Fibroblast of lung (primary cell): ENCODE data around the gene ZNF672. TPM values are rescaled to one million over a fixed set of nuclear protein-coding genes. Genes with fewer than 3 reads are reported as not detected.

Experiments
- DNase-seq, 2 donors: peaks; one replicate each; pipeline versions ENCODE4 v3.0.0 to v3.0.0-alpha.2; 2010; ENCODE audit warnings: low read depth in 2 of 2
- H2AFZ ChIP-seq: 2 replicates; pipeline ENCODE4 v1.5.1; 2012; ENCODE audit warnings: low read length, control low read depth, inconsistent platforms
- H3K27ac ChIP-seq: 2 replicates; pipeline ENCODE4 v1.5.1; 2011; ENCODE audit warnings: low read length, control low read depth; ENCODE audit not compliant: insufficient read depth
- H3K27me3 ChIP-seq: 2 replicates; pipeline ENCODE4 v1.5.1; 2011; ENCODE audit warnings: mild to moderate bottlenecking, low read length; ENCODE audit not compliant: control insufficient read depth, insufficient read depth
- H3K36me3 ChIP-seq: 2 replicates; pipeline ENCODE4 v1.5.1; 2011; ENCODE audit warnings: low read length; ENCODE audit not compliant: control insufficient read depth, insufficient read depth
- H3K4me1 ChIP-seq: 2 replicates; pipeline ENCODE4 v1.5.1; 2011; ENCODE audit warnings: low read length; ENCODE audit not compliant: control insufficient read depth, insufficient read depth; ENCODE audit errors: extremely low read depth
- H3K4me2 ChIP-seq: 2 replicates; pipeline ENCODE4 v1.5.1; 2011; ENCODE audit warnings: low read length, control low read depth; ENCODE audit not compliant: insufficient read depth; ENCODE audit errors: extremely low read depth
- H3K4me3 ChIP-seq, 4 experiments: fragments of 200-600 bp in 1 of 4; sonication (generic) in 1 of 4; replicated peaks in 1 of 4; 2 replicates each; pipeline ENCODE4 v1.5.1; 2011 to 2016; ENCODE audit warnings: low read length in 4 of 4, low read depth in 3 of 4, mild to moderate bottlenecking in 3 of 4, control low read depth in 2 of 4, inconsistent platforms in 1 of 4, mixed read lengths in 1 of 4; ENCODE audit not compliant: insufficient read depth in 1 of 4; ENCODE audit errors: control extremely low read depth in 1 of 4
- H3K79me2 ChIP-seq: 2 replicates; pipeline ENCODE4 v1.5.1; 2012; ENCODE audit warnings: mild to moderate bottlenecking, low read length, inconsistent platforms; ENCODE audit not compliant: control insufficient read depth, insufficient read depth
- H3K9ac ChIP-seq: 2 replicates; pipeline ENCODE4 v1.5.1; 2011; ENCODE audit warnings: mild to moderate bottlenecking, low read length, control low read depth; ENCODE audit not compliant: insufficient read depth
- H3K9me3 ChIP-seq: 2 replicates; pipeline ENCODE4 v1.5.1; 2012; ENCODE audit warnings: low read depth, low read length; ENCODE audit not compliant: control insufficient read depth, insufficient read depth
- H4K20me1 ChIP-seq: 2 replicates; pipeline ENCODE4 v1.5.1; 2011; ENCODE audit warnings: low read length; ENCODE audit not compliant: control insufficient read depth, insufficient read depth; ENCODE audit errors: extremely low read depth
- CTCF ChIP-seq, 2 donors: IDR thresholded peaks in 1 of 2; conservative IDR thresholded peaks in 1 of 2; 1 replicate in 1 of 2; 2 replicates in 1 of 2; pipeline ENCODE4 v1.5.1; 2011 to 2012; ENCODE audit warnings: low read length in 2 of 2, control low read depth in 1 of 2, inconsistent platforms in 1 of 2, low read depth in 1 of 2, mild to moderate bottlenecking in 1 of 2
- EZH2 ChIP-seq: IDR thresholded peaks from 2 replicates; pipeline ENCODE4 v1.5.1; 2012; ENCODE audit warnings: low read length, control low read depth, mild to moderate bottlenecking; ENCODE audit errors: missing control alignments
- polyA plus RNA-seq, 2 donors: library from polyadenylated mRNA; depleted of rRNA in 1 of 2; stranded (reverse) in 1 of 2; unstranded in 1 of 2; fragments of >200 nt; gene quantifications; 2 replicates each; pipeline ENCODE4 v1.2.1, GENCODE V29; 2011 to 2012; ENCODE audit warnings: missing spikeins in 1 of 2
- total RNA-seq: library from RNA; depleted of rRNA; stranded (reverse); fragments of >200 nt; gene quantifications from 2 replicates; pipeline ENCODE4 v1.2.1, GENCODE V29; 2014

Gene ZNF672
- total and polyA plus RNA-seq, 2 donors (not counting 1 experiment from before 2014, with no cell fraction given), result 10.3 to 15.5 TPM

DNA sequence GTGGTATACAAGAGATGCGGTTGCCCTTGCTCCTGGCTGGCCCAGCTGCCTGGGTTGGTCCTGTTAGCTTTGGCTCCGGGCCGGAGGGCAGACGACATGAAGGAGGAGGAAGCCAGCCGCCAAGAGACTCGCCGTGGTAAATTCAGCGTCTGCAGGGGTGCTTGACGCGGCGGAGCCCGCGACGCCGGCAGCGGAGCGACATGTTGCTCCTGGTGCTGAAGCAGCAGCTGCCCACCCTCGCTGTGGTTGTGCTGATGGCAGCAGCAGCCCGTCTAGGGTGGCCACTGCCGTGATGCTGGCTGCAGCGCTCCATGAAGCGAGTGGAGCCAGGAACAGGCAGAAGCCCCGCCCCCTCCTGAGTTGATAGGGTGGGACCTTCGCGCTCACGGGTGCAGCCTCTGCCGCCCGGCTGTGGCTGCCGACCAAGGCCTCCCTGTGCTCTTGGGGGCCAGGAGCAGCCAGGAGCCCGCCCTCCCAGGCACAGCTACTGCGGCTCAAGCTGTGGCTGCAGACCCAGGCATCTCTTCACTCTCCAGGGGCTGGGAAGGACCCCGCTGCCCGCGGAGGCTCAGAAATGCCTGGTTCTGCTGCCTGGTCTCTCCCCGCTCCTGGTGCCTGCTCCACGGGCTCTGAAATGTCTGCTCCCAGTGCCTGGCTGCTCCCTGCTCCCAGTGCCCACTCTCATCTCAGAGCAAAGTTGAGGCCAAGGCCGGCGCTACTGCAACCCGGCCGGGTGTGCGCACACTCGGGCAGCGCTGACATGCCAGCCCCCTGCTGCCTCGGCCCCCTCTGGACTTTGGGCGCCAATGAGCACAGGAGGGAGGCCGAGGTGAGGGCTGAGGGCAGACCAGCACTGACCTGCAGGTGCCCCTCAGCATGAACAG lies 25.2 kb downstream of the ZNF672 start:
- DNase-seq, result peak; percentile 58 to 73
- peak overlapping the region; percentile 73 for H3K4me2 ChIP-seq
- H4K20me1 ChIP-seq, result no peaks in the 10 kb centered on the region
- no peak for TF ChIP-seq EZH2
- TF ChIP-seq CTCF (conservative IDR thresholded peaks at IDR 0.05 in 1 of 2, IDR thresholded peaks at IDR 0.05 in 1 of 2; ENCODE audit: low read depth in 1 of 2, low read length in 2 of 2), result no peak
- peak overlapping the region; percentile 15 to 66 (median 48) for H3K4me3 ChIP-seq
- H2AFZ ChIP-seq, result peak overlapping the region; percentile 58
- no peak overlapping the region for H3K9ac ChIP-seq
- H3K36me3 ChIP-seq, result no peaks in the 10 kb centered on the region
- H3K9me3 ChIP-seq, result no peaks in the 10 kb centered on the region
- no peaks in the 10 kb centered on the region for H3K27me3 ChIP-seq
- no peak overlapping the region for H3K27ac ChIP-seq
- peaks cover 3% of the 10 kb centered on the region for H3K79me2 ChIP-seq
- peaks cover 3% of the 10 kb centered on the region for H3K4me1 ChIP-seq

DNA sequence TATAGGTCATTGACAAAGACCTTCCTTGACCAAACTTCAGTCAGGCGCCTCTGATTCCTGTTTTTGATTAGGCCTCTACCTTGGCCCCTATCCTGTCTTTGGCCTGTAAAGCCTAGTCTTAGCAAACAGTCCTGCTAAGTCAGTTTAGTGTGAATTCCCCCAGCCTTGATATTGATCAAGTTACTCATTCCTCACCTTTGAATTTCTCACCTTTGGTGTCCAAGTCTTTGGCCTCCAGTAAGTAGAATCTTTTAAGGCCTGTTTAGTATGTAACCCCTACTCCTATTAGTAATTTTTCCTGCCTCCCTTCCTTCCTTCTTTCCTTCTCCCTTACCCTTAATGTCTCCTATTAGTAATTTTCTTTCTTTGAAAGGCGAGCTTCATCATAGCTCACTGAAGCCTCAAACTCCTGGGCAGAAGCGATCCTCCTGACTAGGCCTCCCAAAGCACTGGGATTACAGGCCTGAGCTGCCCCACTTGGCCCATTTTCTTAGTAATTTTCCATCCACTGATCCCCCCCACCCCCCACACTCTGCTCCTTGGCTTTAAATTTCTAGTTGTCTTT lies 33.9 kb downstream of the ZNF672 start:
- H3K27me3 ChIP-seq, result no peaks in the 10 kb centered on the region
- H3K4me3 ChIP-seq, result peak overlapping the region in 2 of 4 experiments; percentile 48 to 86

More for the DNA sequence above, 33.9 kb downstream of the ZNF672 start:
- DNase-seq, result no peak
- no peaks in the 10 kb centered on the region for H3K4me1 ChIP-seq
- H3K27ac ChIP-seq, result no peak overlapping the region
- no peak overlapping the region for H3K4me2 ChIP-seq
- TF ChIP-seq EZH2, result no peak
- TF ChIP-seq CTCF (conservative IDR thresholded peaks at IDR 0.05 in 1 of 2, IDR thresholded peaks at IDR 0.05 in 1 of 2; ENCODE audit: low read depth in 1 of 2, low read length in 2 of 2), result no peak
- no peak overlapping the region for H3K9ac ChIP-seq
- H4K20me1 ChIP-seq, result no peaks in the 10 kb centered on the region
- no peak overlapping the region for H2AFZ ChIP-seq
- H3K36me3 ChIP-seq, result no peaks in the 10 kb centered on the region
- no peaks in the 10 kb centered on the region for H3K9me3 ChIP-seq
- no peaks in the 10 kb centered on the region for H3K79me2 ChIP-seq
